ENCODE measurements around the gene PYGM.

Gene PYGM

GRCh38 chr11:64767344-64768299 is 7.8 kb upstream of the PYGM start:
- peak; percentile 65 for DNase-seq (ENCODE audit: low read depth)

- DNase-seq (ENCODE audit: low read depth), result no peak
These were observed 7.1 kb upstream of the PYGM start for GRCh38 chr11:64766881-64767280.

DNA sequence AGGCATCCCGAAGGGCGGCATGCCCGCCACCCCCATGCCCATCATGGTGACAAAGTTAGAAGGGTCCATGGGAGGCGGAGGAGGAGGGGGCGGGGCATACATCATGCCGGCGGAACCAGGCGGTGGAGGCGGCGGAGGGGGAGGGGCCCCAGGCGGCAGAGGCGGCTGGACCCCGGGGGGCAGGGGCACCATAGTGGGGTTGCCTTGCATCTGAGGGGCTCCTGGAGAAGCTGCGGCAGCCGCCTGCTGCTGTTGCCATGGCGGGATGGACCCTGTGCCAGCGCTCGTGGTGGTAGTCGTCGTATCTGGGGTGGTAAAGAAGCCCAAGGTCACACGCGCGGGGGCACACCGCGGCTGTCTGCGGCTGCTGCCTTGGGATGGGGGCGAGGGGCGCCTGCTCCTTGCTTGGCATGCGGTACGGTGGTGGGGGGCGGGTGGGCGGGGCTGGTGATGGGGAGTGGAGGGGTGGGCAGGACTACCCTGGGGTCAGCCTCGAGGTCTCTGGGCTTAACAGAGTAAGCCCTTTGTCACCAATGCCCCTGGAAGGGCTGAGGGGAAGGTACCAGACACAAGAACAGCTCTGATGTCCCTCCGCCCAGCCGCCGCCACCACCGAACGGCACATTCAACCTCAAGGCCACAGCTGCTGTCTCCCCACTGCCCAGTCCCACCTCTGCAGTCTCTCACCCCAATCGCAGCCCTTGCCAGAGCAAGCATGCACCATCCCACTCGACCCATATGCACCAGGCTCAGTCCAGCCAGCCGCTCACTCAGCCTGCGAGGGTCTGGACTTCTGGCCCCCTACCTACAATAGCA is 6.3 kb upstream of the PYGM start:
- DNase-seq (ENCODE audit: low read depth), result no peak

- DNase-seq (ENCODE audit: low read depth), result no peak
These were observed 5.6 kb upstream of the PYGM start for GRCh38 chr11:64765291-64765850.

GRCh38 chr11:64764753-64765152 is 5.0 kb upstream of the PYGM start:
- no peak for DNase-seq (ENCODE audit: low read depth)

DNA sequence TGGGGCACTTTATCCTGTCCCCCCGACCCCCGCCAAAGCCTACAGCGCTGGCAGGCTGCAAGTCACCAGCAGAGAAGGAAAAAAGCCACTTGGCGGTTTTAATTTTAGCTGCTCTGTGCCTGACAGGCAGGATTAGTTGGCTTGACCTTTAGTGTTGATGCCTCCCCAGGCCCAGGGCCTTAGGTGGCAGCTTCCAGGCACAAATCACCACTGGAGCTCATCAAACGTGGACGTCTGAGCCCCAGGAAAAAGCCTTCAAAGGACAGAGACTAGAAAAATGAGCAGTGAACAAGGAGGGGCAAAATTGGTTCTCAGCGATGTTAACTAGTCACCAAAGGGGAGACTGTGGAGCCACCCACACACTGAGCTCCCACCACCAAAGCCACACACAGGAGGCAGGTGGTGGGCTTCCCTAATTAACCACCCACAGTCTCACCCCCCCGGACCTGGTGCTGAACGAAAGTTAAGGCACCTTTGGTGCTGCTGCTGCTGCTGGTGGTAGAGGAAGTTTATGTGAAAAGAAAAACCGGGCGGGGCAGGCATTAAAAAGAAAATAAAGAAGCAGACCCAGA is 4.4 kb upstream of the PYGM start:
- peak; percentile 45 for DNase-seq (ENCODE audit: low read depth)

- DNase-seq (ENCODE audit: low read depth), result no peak
These were observed 3.8 kb upstream of the PYGM start for GRCh38 chr11:64763526-64764039.

DNA sequence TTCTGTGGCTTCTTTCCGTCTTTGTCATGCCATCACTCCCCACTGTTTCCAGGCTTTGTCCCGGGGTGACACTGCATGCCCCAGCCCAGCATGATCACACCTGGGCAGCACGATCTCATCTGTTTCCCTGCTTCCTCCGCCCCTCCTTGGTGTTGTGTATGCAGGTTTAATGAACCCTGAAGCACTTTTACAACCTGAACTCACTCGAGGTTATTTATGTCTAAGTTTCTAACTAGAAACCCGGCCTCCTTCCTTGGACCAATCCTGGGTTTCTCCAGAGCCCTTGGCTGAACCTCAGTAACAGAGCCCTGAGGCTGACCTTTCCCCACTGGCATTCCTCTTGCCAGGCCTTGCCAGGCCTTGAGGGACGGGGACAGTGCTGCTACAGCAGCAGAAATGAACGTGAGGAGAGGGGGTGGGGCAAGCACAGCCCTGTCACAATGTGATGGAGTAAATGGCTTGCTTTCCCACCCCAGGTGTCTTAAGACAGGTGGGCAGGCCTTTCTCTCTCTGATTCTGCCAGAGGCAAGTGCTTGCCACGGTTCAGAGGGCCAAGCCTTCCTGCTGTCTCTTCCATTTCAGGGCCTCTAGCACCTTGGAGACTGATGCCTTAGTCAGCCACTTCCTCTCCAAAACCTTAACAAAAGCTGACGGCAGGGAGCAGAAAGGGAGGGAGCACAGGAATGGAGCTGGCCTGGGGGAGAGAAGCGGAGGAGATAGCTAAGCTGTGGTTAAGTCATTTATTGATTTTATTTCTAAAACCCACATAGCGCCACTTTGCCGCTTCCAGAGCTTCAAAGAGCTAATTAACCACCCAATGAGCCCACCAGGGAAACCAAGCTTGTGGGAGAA is 3.1 kb upstream of the PYGM start:
- DNase-seq (ENCODE audit: low read depth), result no peak

- DNase-seq (ENCODE audit: low read depth), result no peak
These were observed 2.5 kb upstream of the PYGM start for GRCh38 chr11:64762277-64762673.

GRCh38 chr11:64760759-64761420 is 1.1 kb upstream of the PYGM start:
- no peak for DNase-seq (ENCODE audit: low read depth)

- DNase-seq (ENCODE audit: low read depth), result no peak
These were observed 548 bp downstream of the PYGM start for GRCh38 chr11:64759131-64759721.

GRCh38 chr11:64758330-64759079 is 1.3 kb downstream of the PYGM start:
- DNase-seq (ENCODE audit: low read depth), result no peak

GRCh38 chr11:64757549-64758329 is 2.0 kb downstream of the PYGM start:
- no peak for DNase-seq (ENCODE audit: low read depth)

GRCh38 chr11:64755681-64756361 is 4.0 kb downstream of the PYGM start:
- no peak for DNase-seq (ENCODE audit: low read depth)

GRCh38 chr11:64754919-64755662 is 4.7 kb downstream of the PYGM start:
- no peak for DNase-seq (ENCODE audit: low read depth)

DNA sequence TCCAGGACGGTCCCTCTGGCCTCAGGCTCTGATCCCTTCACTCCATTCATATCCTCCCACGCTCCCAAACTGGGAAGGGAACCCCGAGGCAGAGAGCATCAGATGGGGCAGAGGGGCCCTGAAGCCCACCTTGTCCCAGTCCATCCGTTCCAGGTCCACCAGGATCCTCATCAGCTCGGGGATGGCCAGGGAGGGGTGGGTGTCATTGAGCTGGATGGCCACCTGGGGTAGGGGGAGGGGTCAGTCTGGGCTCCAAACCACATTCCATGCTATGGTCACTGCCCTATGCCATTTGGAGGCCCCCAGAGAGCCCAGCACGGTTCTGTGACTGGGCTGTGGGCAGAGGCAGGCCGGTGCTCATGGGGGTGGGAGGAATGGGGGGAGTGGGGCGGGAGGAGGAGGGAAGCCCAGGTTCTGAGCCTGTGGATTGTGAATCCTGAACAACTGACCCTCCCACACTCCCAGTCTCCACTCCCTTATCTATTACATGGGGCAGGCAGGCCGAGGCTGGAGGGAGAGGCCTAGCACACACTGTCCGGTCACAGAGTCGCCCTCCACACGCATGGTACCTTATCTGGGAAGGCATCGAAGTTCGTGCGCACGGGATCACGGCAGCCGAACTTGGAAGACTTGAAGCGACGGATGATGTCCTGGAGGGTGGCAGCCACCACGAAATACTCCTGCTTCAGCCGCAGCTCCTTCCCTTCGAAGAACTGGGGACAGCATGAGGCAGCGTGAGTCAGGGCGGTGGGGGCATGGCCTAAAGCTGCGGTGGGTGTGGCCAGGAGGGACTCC is 5.5 kb downstream of the PYGM start:
- DNase-seq (ENCODE audit: low read depth), result no peak
